ENCODE results near the gene CAMK2A.

The CAMK2A gene

GRCh38 chr5:150209099-150209635 is 80.4 kb downstream of the CAMK2A start:
- no peak for DNase-seq (ENCODE audit: low read depth)

DNA sequence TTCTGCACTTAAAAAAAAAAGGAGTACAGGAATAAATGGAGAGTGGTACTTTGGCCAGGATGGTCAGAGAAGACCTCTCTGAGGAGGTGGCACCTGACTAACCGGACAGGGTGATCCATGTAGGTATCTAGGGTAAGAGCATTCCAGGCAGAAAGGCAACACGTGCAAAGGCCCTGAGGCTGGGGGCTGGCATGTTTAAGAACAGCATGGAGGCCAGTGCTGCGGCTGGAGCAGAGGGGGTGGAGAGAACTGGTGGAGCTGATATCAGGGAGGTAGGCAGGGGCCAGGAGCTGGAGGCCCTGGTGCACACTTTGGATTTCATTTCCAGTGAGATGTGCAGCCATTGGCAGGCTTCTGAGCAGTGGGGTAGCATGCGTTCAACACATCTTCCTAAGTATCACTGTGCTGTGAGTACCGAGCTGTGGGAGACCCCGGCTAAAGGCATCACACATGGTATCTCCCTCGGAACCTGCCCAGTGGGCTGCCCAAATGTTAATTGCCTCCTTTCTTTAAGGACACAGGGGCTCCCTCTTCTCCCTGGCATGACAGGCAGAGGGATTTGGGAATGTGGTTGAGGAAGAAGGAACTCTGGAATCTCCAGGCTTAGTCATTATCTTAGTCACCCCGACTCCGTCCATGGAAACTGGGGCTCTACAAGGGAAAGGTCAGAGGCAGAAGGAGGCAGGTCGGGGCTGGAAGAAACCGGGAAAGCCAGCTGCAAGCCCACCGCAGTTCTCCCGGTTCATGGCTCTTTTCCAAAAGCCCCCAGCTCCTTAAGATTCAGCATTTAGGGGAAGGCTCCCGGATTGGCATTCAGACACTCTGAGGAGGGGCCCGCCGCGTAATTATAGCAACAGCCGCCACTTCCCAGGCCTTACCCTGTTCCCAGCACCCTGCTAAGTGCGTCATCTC is 81.1 kb downstream of the CAMK2A start:
- DNase-seq (ENCODE audit: low read depth) = no peak

GRCh38 chr5:150206779-150207115 is 82.8 kb downstream of the CAMK2A start:
- no peak for DNase-seq (ENCODE audit: low read depth)

DNA sequence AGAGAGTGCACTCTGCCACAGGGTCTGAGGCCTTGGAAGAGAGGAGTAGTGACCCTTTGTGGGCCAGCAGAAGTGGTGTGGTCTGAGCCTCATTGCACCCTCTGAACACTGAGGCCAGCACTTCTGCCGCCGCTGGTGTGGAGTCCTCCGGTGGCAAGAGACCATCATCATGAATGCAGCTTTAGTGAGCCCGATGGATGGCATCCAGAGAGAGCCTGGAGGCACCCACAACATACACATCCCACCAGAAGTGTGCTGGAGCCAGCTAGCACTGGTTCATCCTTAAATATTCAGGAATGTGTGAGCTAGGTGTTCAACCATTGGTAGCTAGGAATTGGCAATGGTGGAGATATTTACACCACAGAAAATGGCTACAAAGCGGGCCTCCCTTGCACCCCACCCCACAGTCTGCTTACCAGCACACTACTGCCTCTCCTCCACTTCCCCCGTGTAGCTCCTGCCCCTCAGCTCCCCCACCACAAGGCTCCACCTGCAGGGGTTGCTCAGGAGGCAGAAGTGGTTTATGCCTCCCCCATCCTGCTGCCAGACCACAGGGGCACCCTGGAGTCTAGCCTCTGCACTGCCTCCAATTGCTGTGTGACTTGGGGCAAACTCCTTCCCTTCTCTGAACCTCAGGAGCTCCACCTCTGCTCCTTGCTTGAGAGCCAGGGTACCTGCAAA is 83.3 kb downstream of the CAMK2A start:
- DNase-seq (ENCODE audit: low read depth) = no peak

DNA sequence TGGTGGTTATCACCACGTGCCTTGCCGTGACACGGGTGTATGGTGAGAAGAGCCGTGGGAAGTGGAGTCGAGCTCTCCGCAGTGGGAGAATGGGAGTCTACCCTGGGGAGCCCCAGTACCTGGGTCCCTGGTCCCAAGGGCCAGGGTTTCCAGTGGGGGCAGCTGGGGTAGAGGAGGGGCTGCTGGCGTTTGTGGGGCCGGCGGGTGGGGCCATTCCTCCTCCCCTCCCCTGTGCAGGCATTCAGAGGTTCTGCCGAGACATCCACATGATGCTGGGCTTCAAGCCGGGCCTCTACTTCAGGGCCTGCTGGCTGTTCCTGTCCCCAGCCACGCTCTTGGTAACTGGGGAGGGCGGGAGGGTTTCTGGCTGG is 85.0 kb downstream of the CAMK2A start:
- no peak for DNase-seq (ENCODE audit: low read depth)

- DNase-seq (ENCODE audit: low read depth) = no peak
These were observed 85.6 kb downstream of the CAMK2A start for GRCh38 chr5:150203832-150204589.

- no peak for DNase-seq (ENCODE audit: low read depth)
These were observed 87.1 kb downstream of the CAMK2A start for GRCh38 chr5:150202501-150202900.

DNA sequence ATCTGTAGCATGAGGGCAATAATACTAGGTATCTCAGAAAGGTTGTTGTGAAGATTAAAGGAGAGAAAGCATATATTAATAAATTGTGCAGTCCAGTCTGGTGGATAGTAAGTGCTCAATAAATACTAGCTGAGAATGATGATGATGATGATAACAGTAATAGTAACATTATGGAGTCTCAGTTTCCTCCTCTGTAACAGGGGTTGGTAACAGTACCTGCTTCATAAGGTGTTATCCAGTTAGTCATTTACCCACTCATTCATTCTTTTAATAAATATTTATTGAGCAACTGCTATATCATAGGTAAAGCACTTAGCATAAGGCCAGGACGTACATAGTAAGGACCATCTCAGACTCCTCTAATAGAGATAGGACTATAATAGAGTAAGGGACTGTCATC is 92.1 kb downstream of the CAMK2A start:
- DNase-seq (ENCODE audit: low read depth) = no peak

- DNase-seq (ENCODE audit: low read depth) = no peak
These were observed 92.6 kb downstream of the CAMK2A start for GRCh38 chr5:150196986-150197385.

- DNase-seq (ENCODE audit: low read depth) = no peak
These were observed 93.1 kb downstream of the CAMK2A start for GRCh38 chr5:150196514-150196913.

DNA sequence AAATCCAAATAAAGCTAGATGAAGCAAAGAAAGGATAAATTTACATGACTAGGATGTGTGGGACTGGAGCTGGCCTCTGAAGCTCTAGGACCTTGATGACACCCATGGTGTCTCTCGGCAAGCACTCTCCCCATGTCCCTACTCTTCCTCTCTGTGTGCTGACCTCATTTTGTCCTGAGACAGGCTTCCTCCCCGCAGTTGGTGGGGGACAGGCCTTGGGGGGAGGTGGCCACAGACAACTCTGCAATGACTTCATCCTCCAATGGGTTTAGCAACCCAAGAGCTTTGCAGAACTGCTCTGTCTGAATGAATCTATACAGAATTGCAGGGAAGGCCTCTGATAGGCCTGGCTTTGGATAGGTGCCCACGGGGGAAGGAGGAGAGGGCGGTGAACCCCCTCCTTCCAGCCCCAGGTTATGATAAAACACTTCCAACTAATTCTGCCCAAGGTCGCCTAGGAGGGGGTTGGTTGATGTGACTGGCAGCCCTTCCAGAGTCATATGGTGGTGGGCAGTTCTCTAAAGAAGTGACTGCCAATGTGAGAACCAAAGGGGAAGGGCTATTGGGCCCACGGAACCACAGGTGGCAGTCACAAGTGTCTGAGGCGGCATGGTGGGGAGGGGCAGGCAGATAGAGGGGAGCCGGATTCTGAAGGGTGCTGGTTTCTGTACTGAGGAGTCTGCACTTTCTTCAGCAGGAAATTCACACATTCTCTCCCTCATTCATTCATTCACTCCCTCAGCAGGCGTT is 93.7 kb downstream of the CAMK2A start:
- no peak for DNase-seq (ENCODE audit: low read depth)

- DNase-seq (ENCODE audit: low read depth) = no peak
These were observed 97.1 kb downstream of the CAMK2A start for GRCh38 chr5:150192462-150192861.

- DNase-seq (ENCODE audit: low read depth) = no peak
These were observed 98.6 kb downstream of the CAMK2A start for GRCh38 chr5:150190987-150191386.

GRCh38 chr5:150190503-150190979 is 99.0 kb downstream of the CAMK2A start:
- DNase-seq (ENCODE audit: low read depth) = no peak

DNA sequence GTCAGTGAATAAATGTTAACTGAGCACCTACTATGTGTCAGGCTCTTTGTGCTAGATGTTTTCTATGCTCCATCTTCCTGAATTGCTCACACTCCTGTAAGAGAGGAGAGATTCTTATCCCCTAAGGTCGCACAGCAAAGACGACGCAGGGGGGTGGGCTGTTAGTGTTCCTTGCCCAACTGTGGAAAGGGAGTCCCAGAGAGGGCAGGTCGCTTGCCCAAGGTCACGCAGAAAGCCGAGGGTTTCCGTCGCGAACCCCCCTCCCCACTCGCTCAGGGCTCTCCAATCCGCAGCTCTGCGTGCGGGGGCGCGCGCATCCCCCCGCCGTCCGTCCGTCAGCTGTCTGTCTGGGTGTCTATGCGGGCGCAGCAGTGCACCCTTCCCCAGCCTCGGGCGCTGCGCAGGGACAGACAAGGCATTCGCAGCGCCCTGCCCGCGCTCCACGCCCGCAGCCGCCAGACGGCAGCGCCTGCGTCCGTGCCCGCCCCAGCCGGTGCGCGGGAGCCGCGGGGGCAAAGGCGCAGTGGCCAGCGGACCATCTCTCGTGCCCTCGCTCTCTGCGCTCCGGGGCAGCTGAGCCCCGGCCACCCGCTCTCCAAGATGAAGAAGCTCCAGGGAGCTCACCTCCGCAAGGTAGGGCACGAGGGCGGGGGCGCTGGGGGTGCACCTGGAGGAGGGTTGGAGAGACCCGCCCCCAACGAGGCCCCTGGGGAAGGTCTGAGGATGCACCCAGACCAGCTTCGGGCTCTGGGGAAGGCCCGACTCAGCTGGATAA is 99.7 kb downstream of the CAMK2A start, which contains the start of gene SLC6A7:
TSS of gene SLC6A7 (plus strand) at position 335 of the 775 bp plus-strand sequence. CDS start at position 601, 266 bp downstream.
- no peak for DNase-seq (ENCODE audit: low read depth)

- DNase-seq (ENCODE audit: low read depth) = no peak
These were observed 100.2 kb downstream of the CAMK2A start for GRCh38 chr5:150189326-150189725.

- DNase-seq (ENCODE audit: low read depth) = no peak
These were observed 101.3 kb downstream of the CAMK2A start for GRCh38 chr5:150188146-150188842.

DNA sequence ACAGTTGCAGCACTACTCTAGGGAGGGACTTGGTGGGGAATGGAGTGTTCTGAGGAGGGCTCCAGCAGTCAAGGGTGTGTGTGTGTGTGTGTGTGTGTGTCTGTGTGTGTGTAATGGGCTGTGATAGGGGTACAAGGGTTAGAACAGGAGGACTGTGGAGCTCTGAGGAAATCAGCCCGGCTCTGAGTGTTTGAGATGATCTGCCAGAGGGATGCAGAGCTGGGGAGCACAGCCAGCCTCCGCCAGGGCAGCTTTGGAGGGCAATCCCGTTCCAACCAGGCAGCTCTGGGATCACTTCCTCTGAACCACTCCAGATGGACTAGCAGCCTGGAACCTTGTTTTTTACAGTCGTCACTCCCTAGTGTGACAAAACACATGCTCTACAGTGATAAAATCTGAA is 102.7 kb downstream of the CAMK2A start:
- DNase-seq (ENCODE audit: low read depth) = no peak

- no peak for DNase-seq (ENCODE audit: low read depth)
These were observed 103.4 kb downstream of the CAMK2A start for GRCh38 chr5:150186137-150186536.

Measured in stimulated activated CD4-positive, alpha-beta T cell treated with anti-CD3 and anti-CD28 coated beads, Interleukin-2, amount 100 ng/mL, for 4 hours (primary cell).